Hepatocyte (in vitro differentiated cells): Measurements from ENCODE around the gene MACIR. TPM values are rescaled to one million over a fixed set of nuclear protein-coding genes. Genes with fewer than 3 reads are reported as not detected.

ENCODE experiments used
- DNase-seq: peaks from one replicate; pipeline ENCODE4 v3.0.0-alpha.2; 2016; ENCODE audit warnings: low spot score
- H2AFZ ChIP-seq: fragments of 200-600 bp; sonication (generic); 2 replicates; pipeline ENCODE4 v1.6.0; 2016; ENCODE audit warnings: antibody characterized with exemption, mild to moderate bottlenecking
- H3K27ac ChIP-seq: fragments of 200-600 bp; sonication (generic); 2 replicates; pipeline ENCODE4 v1.5.1; 2016; ENCODE audit warnings: mild to moderate bottlenecking
- H3K27me3 ChIP-seq: fragments of 200-600 bp; sonication (generic); 2 replicates; pipeline ENCODE4 v1.6.1; 2016
- H3K36me3 ChIP-seq: fragments of 200-600 bp; sonication (generic); replicated peaks from 2 replicates; pipeline ENCODE4 v1.5.1; 2016; ENCODE audit warnings: low read depth; ENCODE audit not compliant: insufficient read depth
- H3K4me1 ChIP-seq: fragments of 200-600 bp; sonication (generic); 2 replicates; pipeline ENCODE4 v1.5.1; 2016; ENCODE audit warnings: mild to moderate bottlenecking, moderate library complexity; ENCODE audit not compliant: insufficient read depth
- H3K4me2 ChIP-seq: fragments of 200-600 bp; sonication (generic); 2 replicates; pipeline ENCODE4 v1.6.0; 2016
- H3K4me3 ChIP-seq: fragments of 200-600 bp; sonication (generic); 2 replicates; pipeline ENCODE4 v1.5.1; 2016; ENCODE audit warnings: mild to moderate bottlenecking
- H3K79me2 ChIP-seq: fragments of 200-600 bp; sonication (generic); 2 replicates; pipeline ENCODE4 v1.6.0; 2017; ENCODE audit warnings: mild to moderate bottlenecking
- H3K9me2 ChIP-seq: fragments of 200-600 bp; sonication (generic); replicated peaks from 2 replicates; pipeline ENCODE4 v1.6.0; 2017; ENCODE audit warnings: mild to moderate bottlenecking; ENCODE audit not compliant: insufficient read depth
- H3K9me3 ChIP-seq: fragments of 200-600 bp; sonication (generic); 2 replicates; pipeline ENCODE4 v1.5.1; 2016; ENCODE audit warnings: low read depth, mild to moderate bottlenecking
- H4K20me1 ChIP-seq: fragments of 200-600 bp; sonication (generic); 2 replicates; pipeline ENCODE4 v1.6.0; 2016; ENCODE audit warnings: mild to moderate bottlenecking; ENCODE audit not compliant: insufficient read depth, poor library complexity, severe bottlenecking
- CTCF ChIP-seq: fragments of 200-600 bp; sonication (generic); IDR thresholded peaks from 2 replicates; pipeline ENCODE4 v1.5.1; 2016; ENCODE audit warnings: antibody characterized with exemption, mild to moderate bottlenecking; ENCODE audit not compliant: poor library complexity
- EZH2 ChIP-seq: fragments of 200-600 bp; sonication (generic); IDR thresholded peaks from 2 replicates; pipeline ENCODE4 v1.6.1; 2016; ENCODE audit warnings: antibody characterized with exemption, mild to moderate bottlenecking, borderline replicate concordance
- EZH2phosphoT487 ChIP-seq: fragments of 200-600 bp; sonication (generic); IDR thresholded peaks from one replicate; pipeline ENCODE4 v1.6.1; 2018; ENCODE audit warnings: antibody characterized with exemption, mild to moderate bottlenecking, low read depth, moderate library complexity; ENCODE audit not compliant: unreplicated experiment, severe bottlenecking
- WGBS: methylation state at CpG from one replicate; pipeline ENCODE4 v1.1.6; 2016; ENCODE audit warnings: low lambda C conversion rate; ENCODE audit errors: missing lambda C conversion rate; 5-methylcytosine and 5-hydroxymethylcytosine counted together
- polyA plus RNA-seq: library from polyadenylated mRNA; unstranded; fragments of >200 nt; fragmentation: Nextera tagmentation; extraction: Ambion mirVana; gene quantifications from 2 replicates; pipeline ENCODE4 v1.2.1, GENCODE V29; 2016
- total RNA-seq: library from RNA; depleted of rRNA; stranded (reverse); fragments of >200 nt; gene quantifications from 2 replicates; pipeline ENCODE4 v1.2.3, GENCODE V29; 2014

MACIR gene
- total and polyA plus RNA-seq, 2 experiments from 2014 or later = 16.5 to 25.5 TPM

DNA sequence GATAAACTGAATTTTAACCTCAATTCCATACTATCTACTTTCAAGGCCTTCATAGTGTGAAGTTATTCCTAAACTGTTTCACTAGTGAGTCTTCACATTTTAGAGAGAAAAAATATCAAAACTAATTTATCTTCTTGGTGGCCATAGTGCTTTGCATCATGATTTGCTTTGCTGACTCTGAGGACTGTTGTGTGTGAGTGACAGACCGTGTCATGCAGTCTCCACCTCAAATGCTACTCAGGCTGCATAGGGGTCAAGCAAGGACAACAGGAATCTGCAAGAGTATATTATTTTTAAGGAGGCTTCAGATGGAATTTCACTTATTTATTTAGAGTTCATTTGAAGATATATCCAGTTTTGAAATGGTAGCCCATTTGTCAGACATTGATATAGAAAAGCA lies 34.5 kb downstream of the MACIR start:
- no peak for TF ChIP-seq EZH2
- TF ChIP-seq EZH2phosphoT487 = no peak
- TF ChIP-seq CTCF = no peak
- Histone ChIP-seq H3K4me2 (no peak overlapping the region), H3K36me3 (no peaks in the 10 kb centered on the region), H3K4me3 (no peak overlapping the region), H3K27me3 (no peaks in the 10 kb centered on the region), H3K79me2 (no peaks in the 10 kb centered on the region), H3K4me1 (no peaks in the 10 kb centered on the region), H3K27ac (no peak overlapping the region), H3K9me3 (no peaks in the 10 kb centered on the region), H2AFZ (no peak overlapping the region), H3K9me2 (no peaks in the 10 kb centered on the region), H4K20me1 (no peaks in the 10 kb centered on the region)
- 93% methylated on average over 1 of the region's 1 CpG for WGBS
- DNase-seq = no peak

DNA sequence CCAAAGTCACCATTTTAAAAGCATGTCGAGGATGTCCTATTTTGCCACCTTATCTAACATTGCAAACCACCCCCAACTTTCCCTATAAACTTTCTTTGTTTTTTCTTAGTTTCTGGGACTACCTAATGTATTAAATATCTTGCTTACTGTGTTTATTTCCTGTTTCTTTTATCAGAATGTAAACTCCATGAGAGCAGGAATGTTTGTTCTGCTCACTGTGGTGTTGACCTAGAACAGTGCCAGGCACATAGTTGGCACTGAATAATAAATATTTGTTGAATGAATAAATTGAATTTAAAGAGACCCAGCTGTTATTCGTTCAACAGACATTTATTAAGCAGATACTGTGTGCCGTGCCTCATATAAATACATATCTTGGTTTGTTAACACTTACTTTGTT lies 35.2 kb downstream of the MACIR start:
- Histone ChIP-seq H3K4me3 (no peak overlapping the region), H3K27me3 (no peaks in the 10 kb centered on the region), H3K4me2 (no peak overlapping the region), H3K36me3 (no peaks in the 10 kb centered on the region), H3K79me2 (no peaks in the 10 kb centered on the region), H3K27ac (no peak overlapping the region), H4K20me1 (no peaks in the 10 kb centered on the region), H2AFZ (no peak overlapping the region), H3K9me3 (no peaks in the 10 kb centered on the region), H3K9me2 (no peaks in the 10 kb centered on the region), H3K4me1 (no peaks in the 10 kb centered on the region)
- TF ChIP-seq EZH2 = no peak
- TF ChIP-seq EZH2phosphoT487 = no peak
- no peak for TF ChIP-seq CTCF
- 77% methylated on average over 3 of the region's 3 CpGs for whole genome bisulfite sequencing
- DNase-seq = no peak

- Histone ChIP-seq H3K9me2 (no peaks in the 10 kb centered on the region), H3K4me1 (no peaks in the 10 kb centered on the region), H3K27ac (no peak overlapping the region), H3K79me2 (no peaks in the 10 kb centered on the region), H3K9me3 (no peaks in the 10 kb centered on the region), H4K20me1 (no peaks in the 10 kb centered on the region), H2AFZ (no peak overlapping the region), H3K27me3 (no peaks in the 10 kb centered on the region), H3K36me3 (no peaks in the 10 kb centered on the region), H3K4me2 (no peak overlapping the region), H3K4me3 (no peak overlapping the region)
- 71% methylated on average over 5 of the region's 5 CpGs for WGBS
- no peak for DNase-seq
- TF ChIP-seq CTCF (no peak), EZH2phosphoT487 (no peak), EZH2 (no peak)
Measured at GRCh38 chr5:103294906-103295305, 36.3 kb downstream of the MACIR start.

- H3K4me2 ChIP-seq = no peak overlapping the region
Measured at GRCh38 chr5:103295424-103295823, 36.9 kb downstream of the MACIR start.

More at GRCh38 chr5:103295424-103295823, 36.9 kb downstream of the MACIR start:
- H3K4me3 ChIP-seq = no peak overlapping the region
- no peaks in the 10 kb centered on the region for H4K20me1 ChIP-seq
- 93% methylated on average over 5 of the region's 5 CpGs for WGBS
- H3K9me3 ChIP-seq = no peaks in the 10 kb centered on the region
- no peaks in the 10 kb centered on the region for H3K27me3 ChIP-seq
- no peak for TF ChIP-seq EZH2phosphoT487
- no peak for TF ChIP-seq CTCF
- no peak for TF ChIP-seq EZH2
- no peaks in the 10 kb centered on the region for H3K9me2 ChIP-seq
- DNase-seq = no peak
- no peaks in the 10 kb centered on the region for H3K79me2 ChIP-seq
- H3K27ac ChIP-seq = no peak overlapping the region
- H3K36me3 ChIP-seq = no peaks in the 10 kb centered on the region
- H2AFZ ChIP-seq = no peak overlapping the region
- no peaks in the 10 kb centered on the region for H3K4me1 ChIP-seq
